HEK293T (cell line): ENCODE results near the gene PLEKHM2.

Experiments
- ELF4 ChIP-seq: fragments of 450-650 bp; IDR thresholded peaks from 2 replicates; pipeline ENCODE4 v1.6.1; 2017; ENCODE audit warnings: antibody characterized with exemption
- FOXM1 ChIP-seq: fragments of 450-650 bp; IDR thresholded peaks from 2 replicates; pipeline ENCODE4 v1.6.1; 2017; ENCODE audit warnings: mild to moderate bottlenecking, borderline replicate concordance
- PKNOX1 ChIP-seq: fragments of 450-650 bp; IDR thresholded peaks from 2 replicates; pipeline ENCODE4 v1.6.1; 2016
- SUZ12 ChIP-seq: fragments of 450-650 bp; IDR thresholded peaks from 2 replicates; pipeline ENCODE4 v1.6.1; 2016; ENCODE audit warnings: mild to moderate bottlenecking

GRCh38 chr1:15734296-15734695 lies 50.2 kb downstream of the PLEKHM2 start:
- TF ChIP-seq PKNOX1 (no peak), ELF4 (no peak), FOXM1 (no peak), SUZ12 (no peak)
